A549 (cell line): ENCODE data around the gene SLCO3A1.

Source experiments
- CTCF ChIP-seq: fragments of >200 bp; sonication (Bioruptor Twin); formaldehyde crosslinking; IDR thresholded peaks from 3 replicates; pipeline ENCODE4 v1.5.1; 2016
- HMGXB4 ChIP-seq: fragments of 250-450 bp; sonication (Bioruptor Pico); IDR thresholded peaks from 2 replicates; pipeline ENCODE4 v1.5.0; 2021; ENCODE audit warnings: mild to moderate bottlenecking, moderate library complexity, borderline replicate concordance
- POLR2A ChIP-seq: IDR thresholded peaks from 2 replicates; pipeline ENCODE4 v1.6.1; 2012; ENCODE audit warnings: mild to moderate bottlenecking, low read length
- RAD21 ChIP-seq, 2 experiments: fragments of >200 bp in 1 of 2; sonication (Bioruptor Twin) in 1 of 2; formaldehyde crosslinking in 1 of 2; IDR thresholded peaks in 1 of 2; conservative IDR thresholded peaks in 1 of 2; 2 replicates in 1 of 2; 3 replicates in 1 of 2; pipeline ENCODE4 v1.6.1; 2012 to 2018; ENCODE audit warnings: inconsistent platforms in 1 of 2
- ZC3H11A ChIP-seq: fragments of 450-650 bp; IDR thresholded peaks from 2 replicates; pipeline ENCODE4 v1.6.1; 2014; ENCODE audit warnings: antibody characterized with exemption, mild to moderate bottlenecking
- TF ChIP-seq, protein P1 (sequence below): fragments of 150-350 bp; IDR thresholded peaks from 2 replicates; pipeline ENCODE4 v1.6.1; 2014; ENCODE audit warnings: low read depth, mild to moderate bottlenecking, low read length

GRCh38 chr15:91928675-91929074 lies 75.2 kb downstream of the SLCO3A1 start:
- TF ChIP-seq CTCF (no peak), POLR2A (no peak), HMGXB4 (CRISPR knock-in tag) (no peak), RAD21 (conservative IDR thresholded peaks at IDR 0.05 in 1 of 2, IDR thresholded peaks at IDR 0.05 in 1 of 2) (no peak), ZC3H11A (no peak)
- TF ChIP-seq, protein P1, sequence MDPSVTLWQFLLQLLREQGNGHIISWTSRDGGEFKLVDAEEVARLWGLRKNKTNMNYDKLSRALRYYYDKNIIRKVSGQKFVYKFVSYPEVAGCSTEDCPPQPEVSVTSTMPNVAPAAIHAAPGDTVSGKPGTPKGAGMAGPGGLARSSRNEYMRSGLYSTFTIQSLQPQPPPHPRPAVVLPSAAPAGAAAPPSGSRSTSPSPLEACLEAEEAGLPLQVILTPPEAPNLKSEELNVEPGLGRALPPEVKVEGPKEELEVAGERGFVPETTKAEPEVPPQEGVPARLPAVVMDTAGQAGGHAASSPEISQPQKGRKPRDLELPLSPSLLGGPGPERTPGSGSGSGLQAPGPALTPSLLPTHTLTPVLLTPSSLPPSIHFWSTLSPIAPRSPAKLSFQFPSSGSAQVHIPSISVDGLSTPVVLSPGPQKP, result no peak
